Motor neuron (in vitro differentiated cells): ENCODE measurements around the gene SUFU. TPM values are rescaled to one million over a fixed set of nuclear protein-coding genes. Genes with fewer than 3 reads are reported as not detected.
A peak's percentile ranks its signal among the peaks of the same experiment; 100 is the strongest.

ENCODE experiments used
- ATAC-seq, 8 experiments: fragments of 200-7000 bp; cut with Tn5 transposase; replicated peaks in 6 of 8; 2 replicates each; pipeline ENCODE4 v1.8.0; 2021; ENCODE audit warnings: mild to moderate bottlenecking in 8 of 8, moderate library complexity in 8 of 8
- H3K27ac ChIP-seq, 2 donors: fragments of 250-450 bp; sonication (Bioruptor Pico); 2 replicates each; pipeline ENCODE4 v1.9.0; 2021; ENCODE audit warnings: antibody characterized with exemption in 2 of 2, mild to moderate bottlenecking in 2 of 2, moderate library complexity in 1 of 2
- H3K4me1 ChIP-seq, 2 donors: fragments of 250-450 bp; sonication (Bioruptor Pico); replicated peaks in 1 of 2; 2 replicates each; pipeline ENCODE4 v1.6.1; 2021; ENCODE audit warnings: antibody characterized with exemption in 2 of 2, mild to moderate bottlenecking in 2 of 2, moderate library complexity in 1 of 2
- H3K4me3 ChIP-seq, 5 donors: fragments of 250-450 bp; sonication (Bioruptor Pico); 2 replicates each; pipeline ENCODE4 v1.9.0; 2021; ENCODE audit warnings: antibody characterized with exemption in 5 of 5, mild to moderate bottlenecking in 5 of 5, moderate library complexity in 4 of 5
- WGBS, 10 experiments: fragments of 450-650 bp; shearing (Covaris generic); methylation state at CpG; one replicate each; pipeline ENCODE4 v1.0.0; 2022; 5-methylcytosine and 5-hydroxymethylcytosine counted together
- in situ Hi-C, 9 experiments: fragments of 400-800 bp; cut with MboI; loops; one replicate each; pipeline ENCODE4 v1.15.0; 2021; ENCODE audit warnings: low sequenced_read_pairs in 9 of 9, low pct_unique_long_range_greater_than_20kb in 2 of 9; ENCODE audit not compliant: unreplicated experiment in 9 of 9
- total RNA-seq, 8 experiments: library from RNA; unstranded; fragments of 300-600 nt; gene quantifications; 2 replicates each; pipeline versions ENCODE4 v1.2.3 to v1.2.4, GENCODE V29; 2022

SUFU gene
- total RNA-seq, 8 experiments from 2014 or later, result 2.9 to 9.7 (median 4.8) TPM

GRCh38 chr10:102633848-102634247, 130.1 kb downstream of the SUFU start:
- in situ Hi-C loops, result no loop called here
- no peak for ATAC-seq
- WGBS, 10 experiments, result 40 to 100% (median 82%) methylated on average over 1 to 2 of the region's 5 CpGs; no CpG with 5 or more reads in 7 of the 10 experiments
- no peak overlapping the region for H3K4me3 ChIP-seq
- peaks cover 20 to 34% of the 10 kb centered on the region in 2 donors for H3K4me1 ChIP-seq
- H3K27ac ChIP-seq, result no peak overlapping the region

- H3K4me1 ChIP-seq, result peaks cover 12 to 26% of the 10 kb centered on the region in 2 donors
- H3K27ac ChIP-seq, result no peak overlapping the region
Measured at GRCh38 chr10:102634686-102635085, 130.9 kb downstream of the SUFU start.

GRCh38 chr10:102635377-102635776, 131.6 kb downstream of the SUFU start:
- Histone ChIP-seq H3K4me1 (peaks cover 7 to 19% of the 10 kb centered on the region in 2 donors), H3K4me3 (no peak overlapping the region), H3K27ac (no peak overlapping the region)
- in situ Hi-C loops, result no loop called here
- 17 to 100% (median 78%) methylated on average over 1 to 4 of the region's 4 CpGs; no CpG with 5 or more reads in 2 of the 10 experiments for WGBS, 10 experiments
- no peak for ATAC-seq

More at GRCh38 chr10:102634686-102635085, 130.9 kb downstream of the SUFU start:
- in situ Hi-C loops, result no loop called here
- no peak for ATAC-seq
- no CpG with 5 or more reads among the region's 4 CpGs for WGBS, 10 experiments
- H3K4me3 ChIP-seq, result no peak overlapping the region

GRCh38 chr10:102639537-102639936, 135.8 kb downstream of the SUFU start:
- peak in 1 of 8 experiments; percentile 4 for ATAC-seq
- Histone ChIP-seq H3K4me3 (no peak overlapping the region), H3K4me1 (peaks cover 0 to 3% of the 10 kb centered on the region in 2 donors), H3K27ac (no peak overlapping the region)
- in situ Hi-C loops, result no loop called here
- 0 to 86% (median 60%) methylated on average over 1 to 2 of the region's 2 CpGs; no CpG with 5 or more reads in 1 of the 10 experiments for WGBS, 10 experiments

GRCh38 chr10:102641402-102641801, 137.6 kb downstream of the SUFU start:
- H3K4me3 ChIP-seq, result peak overlapping the region; percentile 51 to 68 (median 66)
- in situ Hi-C loops, result no loop called here
- 6 to 51% (median 33%) methylated on average over 3 to 7 of the region's 7 CpGs for WGBS, 10 experiments

GRCh38 chr10:102641880-102642735, 138.3 kb downstream of the SUFU start:
- Histone ChIP-seq H3K27ac (peak overlapping the region; percentile 91 to 95), H3K4me3 (peak overlapping the region; percentile 51 to 68 (median 66)), H3K4me1 (peaks cover 0 to 7% of the 10 kb centered on the region in 2 donors)
- in situ Hi-C loops, result no loop called here
- 0 to 17% (median 2%) methylated on average over 1 to 12 of the region's 77 CpGs; no CpG with 5 or more reads in 5 of the 10 experiments for whole genome bisulfite sequencing, 10 experiments
- ATAC-seq, result peak; percentile 13 to 77 (median 68)

More at GRCh38 chr10:102641402-102641801, 137.6 kb downstream of the SUFU start:
- Histone ChIP-seq H3K4me1 (peaks cover 0 to 3% of the 10 kb centered on the region in 2 donors), H3K27ac (peak overlapping the region; percentile 20 to 83)
- no peak for ATAC-seq

GRCh38 chr10:102642736-102643335, 139.1 kb downstream of the SUFU start:
- in situ Hi-C loops, result no loop called here
- peaks cover 3 to 15% of the 10 kb centered on the region in 2 donors for H3K4me1 ChIP-seq
- peak in 4 of 8 experiments; percentile 0 to 21 (median 20) for ATAC-seq
- WGBS, 10 experiments, result 0 to 2% (median 0%) methylated on average over 2 to 15 of the region's 45 CpGs; no CpG with 5 or more reads in 5 of the 10 experiments
- H3K27ac ChIP-seq, result peak overlapping the region; percentile 91 to 95
- peak overlapping the region; percentile 51 to 68 (median 66) for H3K4me3 ChIP-seq

- peaks cover 10 to 21% of the 10 kb centered on the region in 2 donors for H3K4me1 ChIP-seq
- in situ Hi-C loops, result no loop called here
- peak overlapping the region; percentile 91 to 95 for H3K27ac ChIP-seq
- WGBS, 10 experiments, result 20% methylated on average over 1 of the region's 76 CpGs; no CpG with 5 or more reads in 9 of the 10 experiments
- peak in 6 of 8 experiments; percentile 0 to 5 (median 3) for ATAC-seq
- peak overlapping the region; percentile 51 to 68 (median 66) for H3K4me3 ChIP-seq
Measured at GRCh38 chr10:102643336-102644065, 139.7 kb downstream of the SUFU start.

- in situ Hi-C loops, result no loop called here
- ATAC-seq, result peak in 3 of 8 experiments; percentile 0
- H3K27ac ChIP-seq, result peak within 1 kb of the TSS; percentile 91 to 95
- H3K4me1 ChIP-seq, result peaks cover 17 to 28% of the 10 kb centered on the region in 2 donors
- WGBS, 10 experiments, result no CpG with 5 or more reads among the region's 80 CpGs
- H3K4me3 ChIP-seq, result peak within 1 kb of the TSS; percentile 51 to 68 (median 66)
Measured at GRCh38 chr10:102644066-102644645, 140.4 kb downstream of the SUFU start, which contains the start of gene TRIM8. Gene TRIM8, plus strand, starts transcription at chr10:102644479. Its CDS starts 139 bp downstream, at chr10:102644618.

GRCh38 chr10:102644646-102645387, 141.0 kb downstream of the SUFU start:
- Histone ChIP-seq H3K27ac (peak overlapping the region; percentile 91 to 95), H3K4me3 (peak overlapping the region; percentile 51 to 68 (median 66)), H3K4me1 (peaks cover 20 to 35% of the 10 kb centered on the region in 2 donors)
- in situ Hi-C loops, result no loop called here
- WGBS, 10 experiments, result 0% methylated on average over 1 of the region's 62 CpGs; no CpG with 5 or more reads in 7 of the 10 experiments
- ATAC-seq, result peak in 7 of 8 experiments; percentile 0 to 20 (median 11)

- in situ Hi-C loops, result no loop called here
- H3K27ac ChIP-seq, result peak overlapping the region; percentile 91 to 95
- peak overlapping the region; percentile 51 to 68 (median 66) for H3K4me3 ChIP-seq
- H3K4me1 ChIP-seq, result peaks cover 24 to 40% of the 10 kb centered on the region in 2 donors
- WGBS, 10 experiments, result 0% methylated on average over 1 of the region's 12 CpGs; no CpG with 5 or more reads in 7 of the 10 experiments
- ATAC-seq, result peak; percentile 0 to 4 (median 2)
Measured at GRCh38 chr10:102645388-102645740, 141.6 kb downstream of the SUFU start.
